ENCODE results near the gene COQ7.

Gene COQ7

GRCh38 chr16:19067349-19068236, at the start of gene COQ7:
COQ7 (plus strand) TSS chr16:19067614; CDS start chr16:19067665, 51 bp downstream.
- no peak for TF ChIP-seq ZBTB7A (IDR thresholded peaks at IDR 0.05; ENCODE audit: low read depth)
- TF ChIP-seq TCF12 (IDR thresholded peaks at IDR 0.05; ENCODE audit: low read depth) = 0 out of 2 replicates have a peak, but pooled peaks have one; percentile 29
- no peak; the same call in 1 of the 2 replicates for TF ChIP-seq EP300 (IDR thresholded peaks at IDR 0.05; ENCODE audit: borderline replicate concordance)
- no peak for TF ChIP-seq EGR1 (IDR thresholded peaks at IDR 0.05)
- TF ChIP-seq TEAD4 (IDR thresholded peaks at IDR 0.05) = no peak
- TF ChIP-seq, protein P1, sequence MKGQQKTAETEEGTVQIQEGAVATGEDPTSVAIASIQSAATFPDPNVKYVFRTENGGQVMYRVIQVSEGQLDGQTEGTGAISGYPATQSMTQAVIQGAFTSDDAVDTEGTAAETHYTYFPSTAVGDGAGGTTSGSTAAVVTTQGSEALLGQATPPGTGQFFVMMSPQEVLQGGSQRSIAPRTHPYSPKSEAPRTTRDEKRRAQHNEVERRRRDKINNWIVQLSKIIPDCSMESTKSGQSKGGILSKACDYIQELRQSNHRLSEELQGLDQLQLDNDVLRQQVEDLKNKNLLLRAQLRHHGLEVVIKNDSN (IDR thresholded peaks at IDR 0.05) = peak; percentile 85
- peak; percentile 77 for TF ChIP-seq MAX (IDR thresholded peaks at IDR 0.05)
- no peak for TF ChIP-seq REST (IDR thresholded peaks at IDR 0.05; ENCODE audit: low read depth)
- no peak for TF ChIP-seq RAD21 (IDR thresholded peaks at IDR 0.05; ENCODE audit: low read depth)
- TF ChIP-seq NFIC (IDR thresholded peaks at IDR 0.05) = no peak
- TF ChIP-seq CEBPB (IDR thresholded peaks at IDR 0.05) = peak; percentile 85
- peak; percentile 62; the same call in 1 of the 2 replicates for TF ChIP-seq YY1 (IDR thresholded peaks at IDR 0.05; ENCODE audit: low read depth)
- peak; percentile 54 for TF ChIP-seq FOXM1 (IDR thresholded peaks at IDR 0.05; ENCODE audit: borderline replicate concordance, low read depth)
- TF ChIP-seq CREB1 (IDR thresholded peaks at IDR 0.05; ENCODE audit: low read depth) = peak; percentile 98
- TF ChIP-seq TAF1 (IDR thresholded peaks at IDR 0.05; ENCODE audit: low read depth) = no peak; the same call in 1 of the 2 replicates

DNA sequence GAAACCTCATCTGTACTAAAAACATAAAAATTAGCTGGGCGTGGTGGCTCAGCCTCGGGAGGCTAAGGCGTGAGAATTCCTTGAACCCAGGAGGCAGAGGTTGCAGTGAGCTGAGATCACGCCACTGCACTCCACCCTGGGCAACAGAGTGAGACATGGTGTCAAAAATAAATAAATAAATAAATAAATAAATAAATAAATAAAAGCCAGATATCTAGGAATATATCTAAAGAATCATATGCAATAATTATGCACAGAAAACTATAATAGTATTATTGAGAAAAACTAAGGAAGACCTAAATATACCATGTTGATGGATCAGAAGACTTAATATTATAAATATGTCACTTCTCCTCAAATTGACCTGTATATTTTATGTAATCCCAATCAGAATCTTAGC, 46.7 kb upstream of the COQ7 start:
- no peak for TF ChIP-seq FOXM1 (IDR thresholded peaks at IDR 0.05; ENCODE audit: borderline replicate concordance, low read depth)
- no peak for TF ChIP-seq TAF1 (IDR thresholded peaks at IDR 0.05; ENCODE audit: low read depth)
- TF ChIP-seq CEBPB (IDR thresholded peaks at IDR 0.05) = no peak
- no peak for TF ChIP-seq EP300 (IDR thresholded peaks at IDR 0.05; ENCODE audit: borderline replicate concordance)
- TF ChIP-seq ZBTB7A (IDR thresholded peaks at IDR 0.05; ENCODE audit: low read depth) = no peak
- TF ChIP-seq MAX (IDR thresholded peaks at IDR 0.05) = no peak
- no peak for TF ChIP-seq CREB1 (IDR thresholded peaks at IDR 0.05; ENCODE audit: low read depth)
- TF ChIP-seq RAD21 (IDR thresholded peaks at IDR 0.05; ENCODE audit: low read depth) = no peak
- no peak for TF ChIP-seq EGR1 (IDR thresholded peaks at IDR 0.05)
- no peak for TF ChIP-seq TEAD4 (IDR thresholded peaks at IDR 0.05)

- TF ChIP-seq EP300 (IDR thresholded peaks at IDR 0.05; ENCODE audit: borderline replicate concordance) = no peak
- TF ChIP-seq, protein P1 (IDR thresholded peaks at IDR 0.05) = no peak
- no peak for TF ChIP-seq ZBTB7A (IDR thresholded peaks at IDR 0.05; ENCODE audit: low read depth)
- no peak for TF ChIP-seq TCF12 (IDR thresholded peaks at IDR 0.05; ENCODE audit: low read depth)
- TF ChIP-seq FOXM1 (IDR thresholded peaks at IDR 0.05; ENCODE audit: borderline replicate concordance, low read depth) = no peak
- no peak for TF ChIP-seq EGR1 (IDR thresholded peaks at IDR 0.05)
- no peak for TF ChIP-seq RAD21 (IDR thresholded peaks at IDR 0.05; ENCODE audit: low read depth)
- no peak for TF ChIP-seq TEAD4 (IDR thresholded peaks at IDR 0.05)
- TF ChIP-seq NFIC (IDR thresholded peaks at IDR 0.05) = no peak
- TF ChIP-seq TAF1 (IDR thresholded peaks at IDR 0.05; ENCODE audit: low read depth) = no peak
- TF ChIP-seq YY1 (IDR thresholded peaks at IDR 0.05; ENCODE audit: low read depth) = no peak
- TF ChIP-seq REST (IDR thresholded peaks at IDR 0.05; ENCODE audit: low read depth) = no peak
- TF ChIP-seq CREB1 (IDR thresholded peaks at IDR 0.05; ENCODE audit: low read depth) = no peak
- TF ChIP-seq CEBPB (IDR thresholded peaks at IDR 0.05) = no peak
- no peak for TF ChIP-seq MAX (IDR thresholded peaks at IDR 0.05)
Measured at GRCh38 chr16:19021747-19022146, 45.7 kb upstream of the COQ7 start.

GRCh38 chr16:19027416-19027815, 40.0 kb upstream of the COQ7 start:
- TF ChIP-seq CREB1 (IDR thresholded peaks at IDR 0.05; ENCODE audit: low read depth) (no peak), NFIC (IDR thresholded peaks at IDR 0.05) (no peak)

DNA sequence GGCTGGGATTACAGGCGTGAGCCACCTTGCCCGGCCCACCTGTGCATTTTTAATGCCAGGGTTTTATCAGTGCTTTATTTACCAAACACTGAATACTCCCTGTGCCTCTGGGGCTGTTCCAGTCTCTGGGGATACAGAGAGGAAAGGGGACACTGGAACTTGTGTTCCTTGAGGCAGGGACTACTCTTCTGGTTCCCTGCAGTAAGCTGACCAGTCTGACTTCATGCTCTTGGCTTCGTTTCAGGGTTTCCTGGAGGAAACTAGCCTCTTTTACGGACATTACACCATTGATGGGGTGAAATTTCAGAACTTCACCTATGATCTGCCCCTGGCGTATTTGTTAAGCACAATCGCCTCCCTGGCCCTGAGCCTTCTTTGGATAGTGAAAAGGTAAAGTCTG, 37.4 kb upstream of the COQ7 start:
- no peak for TF ChIP-seq YY1 (IDR thresholded peaks at IDR 0.05; ENCODE audit: low read depth)
- TF ChIP-seq REST (IDR thresholded peaks at IDR 0.05; ENCODE audit: low read depth) = no peak
- TF ChIP-seq CREB1 (IDR thresholded peaks at IDR 0.05; ENCODE audit: low read depth) = no peak
- TF ChIP-seq EP300 (IDR thresholded peaks at IDR 0.05; ENCODE audit: borderline replicate concordance) = no peak
- TF ChIP-seq NFIC (IDR thresholded peaks at IDR 0.05) = no peak
